GM03348 (cell line): ENCODE data around the gene RAD18.

Experiments used
- DNase-seq: peaks from one replicate; pipeline ENCODE4 v3.0.0; 2012; ENCODE audit warnings: low spot score

Gene RAD18

GRCh38 chr3:8895829-8896228 lies 67.4 kb downstream of the RAD18 start:
- no peak for DNase-seq

GRCh38 chr3:8893001-8893400 lies 70.3 kb downstream of the RAD18 start:
- DNase-seq = no peak

GRCh38 chr3:8891774-8892173 lies 71.5 kb downstream of the RAD18 start:
- DNase-seq = peak; percentile 42

- DNase-seq = no peak
These were observed 72.0 kb downstream of the RAD18 start for GRCh38 chr3:8891303-8891702.

- peak; percentile 48 for DNase-seq
These were observed 74.9 kb downstream of the RAD18 start for GRCh38 chr3:8888301-8888915.

GRCh38 chr3:8887435-8888300 lies 75.6 kb downstream of the RAD18 start:
- DNase-seq = no peak

- no peak for DNase-seq
These were observed 76.7 kb downstream of the RAD18 start for GRCh38 chr3:8886546-8886945.

- DNase-seq = no peak
These were observed 77.5 kb downstream of the RAD18 start for GRCh38 chr3:8885536-8886316.

- DNase-seq = no peak
These were observed 78.5 kb downstream of the RAD18 start for GRCh38 chr3:8884630-8885290.

- no peak for DNase-seq
These were observed 80.6 kb downstream of the RAD18 start for GRCh38 chr3:8882642-8883041.

- DNase-seq = no peak
These were observed 81.1 kb downstream of the RAD18 start for GRCh38 chr3:8882171-8882593.

- DNase-seq = no peak
These were observed 83.8 kb downstream of the RAD18 start for GRCh38 chr3:8879347-8879944.

- no peak for DNase-seq
These were observed 87.4 kb downstream of the RAD18 start for GRCh38 chr3:8875836-8876235.

GRCh38 chr3:8873740-8874139 lies 89.5 kb downstream of the RAD18 start:
- no peak for DNase-seq

GRCh38 chr3:8872261-8872660 lies 91.0 kb downstream of the RAD18 start:
- DNase-seq = no peak

- DNase-seq = no peak
These were observed 92.0 kb downstream of the RAD18 start for GRCh38 chr3:8871306-8871705.

- DNase-seq = no peak
These were observed 93.1 kb downstream of the RAD18 start for GRCh38 chr3:8870134-8870533.

- peak; percentile 83 for DNase-seq
These were observed 93.7 kb downstream of the RAD18 start for GRCh38 chr3:8869613-8870012.

- DNase-seq = no peak
These were observed 94.3 kb downstream of the RAD18 start for GRCh38 chr3:8868996-8869395.

GRCh38 chr3:8867646-8868045 lies 95.6 kb downstream of the RAD18 start:
- DNase-seq = no peak

GRCh38 chr3:8865697-8866096 lies 97.6 kb downstream of the RAD18 start:
- DNase-seq = no peak
